A673 (cell line): Measurements from ENCODE around the gene JMJD1C. TPM values are rescaled to one million over a fixed set of nuclear protein-coding genes. Genes with fewer than 3 reads are reported as not detected.

Source experiments
- BruUV-seq: library from RNA; stranded (reverse); fragments of 400-500 nt; replicated peaks from 2 replicates; lab custom pipeline; 2021; lab: Mats Ljungman, UMichigan
- CTCF ChIA-PET: fragments of 300-600 bp; sonication (Branson Sonifier 250); formaldehyde crosslinking; loops from one replicate; lab custom pipeline; 2022; ENCODE audit warnings: antibody characterized with exemption; lab: Charles Lee
- POLR2A ChIA-PET: fragments of 300-600 bp; sonication (Branson Sonifier 250); formaldehyde crosslinking; loops from one replicate; lab custom pipeline; 2022; ENCODE audit warnings: antibody characterized with exemption; ENCODE audit not compliant: low non-redundant PET; lab: Charles Lee
- DNase-seq: peaks from one replicate; pipeline ENCODE4 v3.0.0-alpha.2; 2015; ENCODE audit warnings: low spot score
- H3K27ac ChIP-seq: fragments of 200-600 bp; sonication (generic); 2 replicates; pipeline ENCODE4 v1.5.1; 2016; ENCODE audit warnings: mixed run types, low read depth, mild to moderate bottlenecking, mixed read lengths, antibody characterized with exemption, low read length; ENCODE audit not compliant: poor library complexity, severe bottlenecking
- H3K27me3 ChIP-seq: fragments of 200-600 bp; sonication (generic); replicated peaks from 2 replicates; pipeline ENCODE4 v1.6.1; 2017; ENCODE audit warnings: mixed run types, low read depth, mild to moderate bottlenecking, mixed read lengths, antibody characterized with exemption, low read length; ENCODE audit not compliant: insufficient read depth, poor library complexity
- H3K36me3 ChIP-seq: fragments of 200-600 bp; sonication (generic); 2 replicates; pipeline ENCODE4 v1.6.1; 2016; ENCODE audit warnings: mixed run types, mild to moderate bottlenecking, mixed read lengths, antibody characterized with exemption, low read length; ENCODE audit not compliant: insufficient read depth, poor library complexity, severe bottlenecking
- H3K4me1 ChIP-seq: fragments of 200-600 bp; sonication (generic); 2 replicates; pipeline ENCODE4 v1.6.1; 2017; ENCODE audit warnings: mixed run types, mild to moderate bottlenecking, mixed read lengths, antibody characterized with exemption, low read length; ENCODE audit not compliant: insufficient read depth, poor library complexity, severe bottlenecking
- H3K4me3 ChIP-seq: fragments of 200-600 bp; sonication (generic); 2 replicates; pipeline ENCODE4 v1.5.1; 2016; ENCODE audit warnings: low read depth, mixed run types, mild to moderate bottlenecking, mixed read lengths, low read length; ENCODE audit not compliant: poor library complexity, severe bottlenecking
- H3K9me3 ChIP-seq: fragments of 200-600 bp; sonication (generic); 2 replicates; pipeline ENCODE4 v1.6.1; 2016; ENCODE audit warnings: mixed run types, low read depth, mild to moderate bottlenecking, mixed read lengths, antibody characterized with exemption, low read length; ENCODE audit not compliant: poor library complexity, severe bottlenecking
- EZH2 ChIP-seq: fragments of 200-600 bp; sonication (generic); IDR thresholded peaks from 2 replicates; pipeline ENCODE4 v1.6.1; 2017; ENCODE audit warnings: borderline replicate concordance, low read depth, mild to moderate bottlenecking, mixed read lengths, antibody characterized with exemption, low read length; ENCODE audit not compliant: poor library complexity, severe bottlenecking
- intact Hi-C: fragments of 100-400 bp; cut with micrococcal nuclease; formaldehyde crosslinking; loops from one replicate; pipeline ENCODE4 v1.10.0; 2022; ENCODE audit not compliant: unreplicated experiment
- total RNA-seq: library from RNA; stranded (reverse); gene quantifications from 2 replicates; pipeline ENCODE4 v1.2.3, GENCODE V29; 2021
- TF ChIP-seq, protein P1 (sequence below): fragments of 300-800, 200-600 bp; sonication (generic); conservative IDR thresholded peaks from 2 replicates; pipeline ENCODE4 v1.5.1; 2017; ENCODE audit warnings: low read depth, mild to moderate bottlenecking, antibody characterized with exemption, low read length, moderate library complexity, mixed read lengths

JMJD1C gene
- total RNA-seq, 1 experiment from 2014 or later = 71.4 TPM

GRCh38 chr10:63217120-63217605 is 248.6 kb downstream of the JMJD1C start:
- BruUV-seq = no TSS peak
- DNase-seq = peak; percentile 71
- no peak for TF ChIP-seq EZH2
- TF ChIP-seq, protein P1, sequence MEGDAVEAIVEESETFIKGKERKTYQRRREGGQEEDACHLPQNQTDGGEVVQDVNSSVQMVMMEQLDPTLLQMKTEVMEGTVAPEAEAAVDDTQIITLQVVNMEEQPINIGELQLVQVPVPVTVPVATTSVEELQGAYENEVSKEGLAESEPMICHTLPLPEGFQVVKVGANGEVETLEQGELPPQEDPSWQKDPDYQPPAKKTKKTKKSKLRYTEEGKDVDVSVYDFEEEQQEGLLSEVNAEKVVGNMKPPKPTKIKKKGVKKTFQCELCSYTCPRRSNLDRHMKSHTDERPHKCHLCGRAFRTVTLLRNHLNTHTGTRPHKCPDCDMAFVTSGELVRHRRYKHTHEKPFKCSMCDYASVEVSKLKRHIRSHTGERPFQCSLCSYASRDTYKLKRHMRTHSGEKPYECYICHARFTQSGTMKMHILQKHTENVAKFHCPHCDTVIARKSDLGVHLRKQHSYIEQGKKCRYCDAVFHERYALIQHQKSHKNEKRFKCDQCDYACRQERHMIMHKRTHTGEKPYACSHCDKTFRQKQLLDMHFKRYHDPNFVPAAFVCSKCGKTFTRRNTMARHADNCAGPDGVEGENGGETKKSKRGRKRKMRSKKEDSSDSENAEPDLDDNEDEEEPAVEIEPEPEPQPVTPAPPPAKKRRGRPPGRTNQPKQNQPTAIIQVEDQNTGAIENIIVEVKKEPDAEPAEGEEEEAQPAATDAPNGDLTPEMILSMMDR = peak; percentile 80
- Histone ChIP-seq H3K27me3 (no peaks in the 10 kb centered on the region), H3K27ac (no peak overlapping the region), H3K4me1 (peaks cover 42% of the 10 kb centered on the region), H3K36me3 (peaks cover 11% of the 10 kb centered on the region), H3K9me3 (no peaks in the 10 kb centered on the region), H3K4me3 (no peak overlapping the region)
- intact Hi-C loops = loop anchor here (1.0 to 5.0 kb wide), 3 partner anchors 50 to 505 kb away; no protein-coding TSS in a partner anchor
- ChIA-PET POLR2A (no interaction called here), CTCF (interaction anchor here (1.6 to 1.7 kb wide), 2 partner anchors 412 to 417 kb away, joined by 3 to 6 read pairs; no protein-coding TSS in a partner anchor)

- H3K9me3 ChIP-seq = no peaks in the 10 kb centered on the region
- BruUV-seq = TSS peak; percentile 59
- ChIA-PET POLR2A (no interaction called here), CTCF (no interaction called here)
- peaks cover 16% of the 10 kb centered on the region for H3K36me3 ChIP-seq
- peak overlapping the region; percentile 8 for H3K27ac ChIP-seq
- no peak for TF ChIP-seq EZH2
- TF ChIP-seq, protein P1 = no peak
- peaks cover 53% of the 10 kb centered on the region for H3K4me1 ChIP-seq
- DNase-seq = no peak
- H3K27me3 ChIP-seq = no peaks in the 10 kb centered on the region
- intact Hi-C loops = no loop called here
- H3K4me3 ChIP-seq = no peak overlapping the region
These were observed 251.2 kb downstream of the JMJD1C start for GRCh38 chr10:63214571-63214970.

DNA sequence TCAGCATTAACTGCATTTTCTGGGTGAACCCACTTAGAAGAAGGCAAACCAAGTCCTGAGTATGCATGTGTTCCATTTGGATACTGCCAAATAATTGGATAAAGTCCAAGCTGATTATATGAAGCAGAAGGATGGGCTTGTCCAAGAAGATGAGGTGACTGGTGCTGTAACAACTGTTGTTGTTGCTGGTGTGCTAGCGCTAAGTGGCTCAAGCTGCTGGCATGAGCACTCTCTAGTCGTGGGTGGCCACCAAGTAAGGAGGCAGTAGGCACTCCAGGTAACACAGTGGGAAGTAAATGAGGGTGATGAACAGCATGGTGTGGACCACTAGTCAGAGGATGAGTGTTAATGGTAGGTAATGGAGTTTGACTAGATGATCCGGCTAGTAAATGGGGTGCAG is 252.3 kb downstream of the JMJD1C start:
- no peaks in the 10 kb centered on the region for H3K9me3 ChIP-seq
- intact Hi-C loops = no loop called here
- H3K27me3 ChIP-seq = no peaks in the 10 kb centered on the region
- DNase-seq = no peak
- BruUV-seq = no TSS peak
- H3K27ac ChIP-seq = no peak overlapping the region
- H3K4me3 ChIP-seq = no peak overlapping the region
- POLR2A ChIA-PET = interaction anchor here (0.5 kb wide), 1 partner anchor 494 kb away, joined by 3 read pairs; no protein-coding TSS in a partner anchor
- peaks cover 16% of the 10 kb centered on the region for H3K36me3 ChIP-seq
- CTCF ChIA-PET = interaction anchor here (0.5 kb wide), 1 partner anchor 415 kb away, joined by 4 read pairs; no protein-coding TSS in a partner anchor
- TF ChIP-seq EZH2 = no peak
- TF ChIP-seq, protein P1 = no peak
- H3K4me1 ChIP-seq = peaks cover 58% of the 10 kb centered on the region
